Measurements from ENCODE around the gene FMO1. TPM values are rescaled to one million over a fixed set of nuclear protein-coding genes. Genes with fewer than 3 reads are reported as not detected.

FMO1 gene
- total RNA-seq, 1 donor from 2014 or later: not detected

GRCh38 chr1:171310661-171311087 lies 62.4 kb downstream of the FMO1 start:
- H3K27me3 Mint-ChIP-seq (ENCODE audit: low read depth): no peaks in the 10 kb centered on the region
- H3K36me3 Mint-ChIP-seq (ENCODE audit: low read depth): no peaks in the 10 kb centered on the region
- H3K4me3 Mint-ChIP-seq (ENCODE audit: low read depth): no peak overlapping the region
- intact Hi-C loops (cut with micrococcal nuclease): loop anchor here (5.0 kb wide), 3 partner anchors 177 to 623 kb away; partner anchors contain the start of gene PRRC2C
- no peaks in the 10 kb centered on the region for H3K9me3 Mint-ChIP-seq
- H3K4me1 Mint-ChIP-seq (ENCODE audit: low read depth): peaks cover 9% of the 10 kb centered on the region
- DNase-seq (ENCODE audit: low spot score): no peak
- no peak overlapping the region for H3K27ac Mint-ChIP-seq

DNA sequence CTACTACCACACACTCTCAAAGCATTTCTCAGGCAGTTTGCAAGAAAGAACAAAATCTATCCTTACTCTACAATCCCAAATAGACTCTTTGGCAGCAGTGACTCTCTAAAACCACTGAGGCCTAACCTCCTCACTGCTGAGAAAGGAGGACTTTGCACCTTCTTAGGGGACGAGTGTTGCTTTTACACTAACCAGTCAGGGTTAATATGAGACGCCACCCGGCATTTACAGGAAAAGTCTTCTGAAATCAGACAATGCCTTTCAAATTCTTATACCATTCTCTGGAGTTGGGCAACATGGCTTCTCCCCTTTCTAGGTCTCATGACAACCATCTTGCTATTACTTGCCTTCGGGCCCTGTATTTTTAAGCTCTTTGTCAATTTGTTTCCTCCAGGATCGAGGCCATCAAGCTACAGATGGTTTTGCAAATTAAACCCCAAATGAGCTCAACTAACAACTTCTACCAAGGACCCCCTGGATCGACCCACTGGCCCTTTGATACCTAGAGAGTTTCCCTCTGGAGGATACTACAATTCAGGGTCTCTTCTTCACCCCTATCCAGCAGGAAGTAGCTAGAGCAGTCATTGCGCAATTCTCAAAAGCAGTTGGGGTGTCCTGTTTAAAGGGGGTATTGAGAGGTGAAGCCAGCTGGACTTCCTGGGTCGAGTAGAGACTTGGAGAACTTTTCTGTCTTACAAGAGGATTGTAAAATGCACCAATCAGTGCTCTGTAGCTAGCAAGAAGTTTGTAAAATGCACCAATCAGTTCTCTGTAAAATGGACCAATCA lies 63.7 kb downstream of the FMO1 start:
- H3K36me3 Mint-ChIP-seq (ENCODE audit: low read depth): no peaks in the 10 kb centered on the region
- no peaks in the 10 kb centered on the region for H3K27me3 Mint-ChIP-seq (ENCODE audit: low read depth)
- H3K4me1 Mint-ChIP-seq (ENCODE audit: low read depth): peaks cover 9% of the 10 kb centered on the region
- DNase-seq (ENCODE audit: low spot score): no peak
- no peaks in the 10 kb centered on the region for H3K9me3 Mint-ChIP-seq
- H3K4me3 Mint-ChIP-seq (ENCODE audit: low read depth): no peak overlapping the region
- H3K27ac Mint-ChIP-seq: no peak overlapping the region
- intact Hi-C loops (cut with micrococcal nuclease): loop anchor here (5.0 kb wide), 3 partner anchors 175 to 625 kb away; partner anchors contain the start of gene PRRC2C

- intact Hi-C loops (cut with micrococcal nuclease): loop anchor here (5.0 kb wide), 3 partner anchors 174 to 626 kb away; partner anchors contain the start of gene PRRC2C
- no peaks in the 10 kb centered on the region for H3K36me3 Mint-ChIP-seq (ENCODE audit: low read depth)
- H3K4me1 Mint-ChIP-seq (ENCODE audit: low read depth): peaks cover 9% of the 10 kb centered on the region
- H3K9me3 Mint-ChIP-seq: no peaks in the 10 kb centered on the region
- no peaks in the 10 kb centered on the region for H3K27me3 Mint-ChIP-seq (ENCODE audit: low read depth)
- H3K27ac Mint-ChIP-seq: no peak overlapping the region
- DNase-seq (ENCODE audit: low spot score): no peak
- no peak overlapping the region for H3K4me3 Mint-ChIP-seq (ENCODE audit: low read depth)
Measured at GRCh38 chr1:171313319-171313834, 65.1 kb downstream of the FMO1 start.

- Mint-ChIP-seq H3K4me1 (ENCODE audit: low read depth) (peaks cover 9% of the 10 kb centered on the region), H3K4me3 (ENCODE audit: low read depth) (peak within 1 kb of the TSS; percentile 76), H3K27me3 (ENCODE audit: low read depth) (no peaks in the 10 kb centered on the region), H3K9me3 (no peaks in the 10 kb centered on the region), H3K27ac (peak within 1 kb of the TSS; percentile 64), H3K36me3 (ENCODE audit: low read depth) (no peaks in the 10 kb centered on the region)
- peak; percentile 78 for DNase-seq (ENCODE audit: low spot score)
- intact Hi-C loops (cut with micrococcal nuclease): loop anchor here (2.0 to 5.0 kb wide), 4 partner anchors 69 to 627 kb away; partner anchors contain the start of gene PRRC2C
Measured at GRCh38 chr1:171313835-171314320, 65.6 kb downstream of the FMO1 start, which contains the start of gene FMO4. Gene FMO4 (plus strand): TSS chr1:171314183. CDS start chr1:171319826, 5,643 bp downstream.

GRCh38 chr1:171329251-171329650 lies 81.0 kb downstream of the FMO1 start:
- intact Hi-C loops (cut with micrococcal nuclease): no loop called here
- Mint-ChIP-seq H3K27me3 (ENCODE audit: low read depth) (no peaks in the 10 kb centered on the region), H3K27ac (no peak overlapping the region), H3K36me3 (ENCODE audit: low read depth) (no peaks in the 10 kb centered on the region), H3K9me3 (no peaks in the 10 kb centered on the region), H3K4me1 (ENCODE audit: low read depth) (no peaks in the 10 kb centered on the region), H3K4me3 (ENCODE audit: low read depth) (no peak overlapping the region)
- DNase-seq (ENCODE audit: low spot score): no peak

GRCh38 chr1:171334024-171334640 lies 85.8 kb downstream of the FMO1 start:
- Mint-ChIP-seq H3K27me3 (ENCODE audit: low read depth) (no peaks in the 10 kb centered on the region), H3K4me3 (ENCODE audit: low read depth) (no peak overlapping the region), H3K27ac (no peak overlapping the region), H3K9me3 (no peaks in the 10 kb centered on the region), H3K36me3 (ENCODE audit: low read depth) (no peaks in the 10 kb centered on the region), H3K4me1 (ENCODE audit: low read depth) (no peaks in the 10 kb centered on the region)
- intact Hi-C loops (cut with micrococcal nuclease): no loop called here
- no peak for DNase-seq (ENCODE audit: low spot score)

Other genes starting within 250 kb of the FMO1 start
- gene FMO3, start 157.6 kb upstream of the FMO1 start, total RNA-seq: not detected in 2 replicates
- not detected in 2 replicates for gene FMO2, start 63.2 kb upstream of the FMO1 start, total RNA-seq
- gene FMO4, start 65.7 kb downstream of the FMO1 start, total RNA-seq: 1.5 and 1.8 TPM in 2 replicates
- gene PRRC2C, start 237.0 kb downstream of the FMO1 start, total RNA-seq: 269 and 286 TPM in 2 replicates

All from activated T-helper 2 cell treated with anti-CD3 and anti-CD28 coated beads, Interferon-gamma antibody, Interleukin-2, Interleukin-4, amounts not matched to agents 10 μg/mL and 5 μg/mL and 100 μg/mL, durations not matched to agents 14 hours and 24 hours and 36 hours (primary cell).